Glutamatergic neuron (in vitro differentiated cells): ENCODE results near the gene PLAAT5. TPM values are rescaled to one million over a fixed set of nuclear protein-coding genes. Genes with fewer than 3 reads are reported as not detected.
"Not testable (repeated sequence)": the region's sequence is repeated elsewhere in the genome, so short reads cannot be mapped to it uniquely, and the experiment has no call there.

Experiments used
- DNase-seq: peaks from one replicate; pipeline ENCODE4 v3.0.0; 2022
- H3K27ac Mint-ChIP-seq: one replicate; pipeline ENCODE4 v1.8.0; 2020; ENCODE audit warnings: mild to moderate bottlenecking, mixed read lengths, inconsistent platforms; ENCODE audit not compliant: unreplicated experiment
- H3K27me3 Mint-ChIP-seq: one replicate; pipeline ENCODE4 v1.8.0; 2020; ENCODE audit warnings: mild to moderate bottlenecking, moderate library complexity, mixed read lengths, inconsistent platforms; ENCODE audit not compliant: unreplicated experiment
- H3K36me3 Mint-ChIP-seq: one replicate; pipeline ENCODE4 v1.8.0; 2020; ENCODE audit warnings: mild to moderate bottlenecking, mixed read lengths, inconsistent platforms; ENCODE audit not compliant: unreplicated experiment
- H3K4me1 Mint-ChIP-seq: one replicate; pipeline ENCODE4 v1.8.0; 2020; ENCODE audit warnings: mild to moderate bottlenecking, low read depth, mixed read lengths, inconsistent platforms; ENCODE audit not compliant: unreplicated experiment
- H3K4me3 Mint-ChIP-seq: one replicate; pipeline ENCODE4 v1.8.0; 2020; ENCODE audit warnings: mild to moderate bottlenecking, mixed read lengths, inconsistent platforms; ENCODE audit not compliant: unreplicated experiment
- H3K9me3 Mint-ChIP-seq: one replicate; pipeline ENCODE4 v1.8.0; 2020; ENCODE audit warnings: mild to moderate bottlenecking, moderate library complexity, mixed read lengths, inconsistent platforms; ENCODE audit not compliant: unreplicated experiment
- total RNA-seq: library from RNA; stranded (reverse); fragmentation: NEBNext Ultra II Directional; extraction: Animal tissue kit (Norgen Biotek cat#: 25700); gene quantifications from one replicate; pipeline ENCODE4 v1.2.1, GENCODE V29; 2021; ENCODE audit not compliant: unreplicated experiment
- TF ChIP-seq, protein P1 (sequence below): fragments of 200-600 bp; sonication (generic); IDR thresholded peaks from one replicate; pipeline ENCODE4 v1.5.0; 2021; ENCODE audit not compliant: partially characterized antibody, unreplicated experiment

The PLAAT5 gene
- total RNA-seq, 1 donor from 2014 or later: 11.2 TPM

DNA sequence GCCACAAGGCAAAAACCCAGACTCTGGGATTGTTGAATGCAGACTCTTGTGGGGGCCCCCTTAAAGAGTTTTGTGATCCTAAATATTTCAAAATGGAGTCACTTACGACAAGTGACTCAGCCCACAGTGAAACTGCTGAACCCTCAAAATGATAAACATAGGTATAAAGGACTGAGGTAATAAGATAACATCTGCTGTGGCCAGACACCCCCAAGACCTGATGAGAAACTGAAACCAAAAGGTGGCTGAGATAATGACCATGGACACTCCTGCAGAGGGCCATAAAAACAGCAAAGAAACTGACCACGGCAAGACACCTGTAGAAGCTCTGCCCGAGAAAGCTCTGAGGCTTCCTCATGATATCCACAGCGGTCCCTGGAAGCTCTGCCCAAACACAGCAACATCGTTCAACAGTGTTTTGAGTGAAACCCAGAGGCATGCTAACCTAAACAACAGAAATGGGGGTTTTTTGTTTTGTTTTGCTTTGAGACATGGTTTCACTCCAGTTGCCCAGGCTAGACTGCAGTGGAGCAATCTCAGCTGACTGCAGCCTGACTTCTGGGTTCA is 44.0 kb upstream of the PLAAT5 start:
- Mint-ChIP-seq H3K4me1 (peaks cover 32% of the 10 kb centered on the region), H3K27ac (no peak overlapping the region), H3K36me3 (no peaks in the 10 kb centered on the region), H3K9me3 (peaks cover 1% of the 10 kb centered on the region), H3K27me3 (peaks cover 6% of the 10 kb centered on the region), H3K4me3 (no peak overlapping the region)
- TF ChIP-seq, protein P1, sequence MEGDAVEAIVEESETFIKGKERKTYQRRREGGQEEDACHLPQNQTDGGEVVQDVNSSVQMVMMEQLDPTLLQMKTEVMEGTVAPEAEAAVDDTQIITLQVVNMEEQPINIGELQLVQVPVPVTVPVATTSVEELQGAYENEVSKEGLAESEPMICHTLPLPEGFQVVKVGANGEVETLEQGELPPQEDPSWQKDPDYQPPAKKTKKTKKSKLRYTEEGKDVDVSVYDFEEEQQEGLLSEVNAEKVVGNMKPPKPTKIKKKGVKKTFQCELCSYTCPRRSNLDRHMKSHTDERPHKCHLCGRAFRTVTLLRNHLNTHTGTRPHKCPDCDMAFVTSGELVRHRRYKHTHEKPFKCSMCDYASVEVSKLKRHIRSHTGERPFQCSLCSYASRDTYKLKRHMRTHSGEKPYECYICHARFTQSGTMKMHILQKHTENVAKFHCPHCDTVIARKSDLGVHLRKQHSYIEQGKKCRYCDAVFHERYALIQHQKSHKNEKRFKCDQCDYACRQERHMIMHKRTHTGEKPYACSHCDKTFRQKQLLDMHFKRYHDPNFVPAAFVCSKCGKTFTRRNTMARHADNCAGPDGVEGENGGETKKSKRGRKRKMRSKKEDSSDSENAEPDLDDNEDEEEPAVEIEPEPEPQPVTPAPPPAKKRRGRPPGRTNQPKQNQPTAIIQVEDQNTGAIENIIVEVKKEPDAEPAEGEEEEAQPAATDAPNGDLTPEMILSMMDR: no peak
- no peak for DNase-seq

DNA sequence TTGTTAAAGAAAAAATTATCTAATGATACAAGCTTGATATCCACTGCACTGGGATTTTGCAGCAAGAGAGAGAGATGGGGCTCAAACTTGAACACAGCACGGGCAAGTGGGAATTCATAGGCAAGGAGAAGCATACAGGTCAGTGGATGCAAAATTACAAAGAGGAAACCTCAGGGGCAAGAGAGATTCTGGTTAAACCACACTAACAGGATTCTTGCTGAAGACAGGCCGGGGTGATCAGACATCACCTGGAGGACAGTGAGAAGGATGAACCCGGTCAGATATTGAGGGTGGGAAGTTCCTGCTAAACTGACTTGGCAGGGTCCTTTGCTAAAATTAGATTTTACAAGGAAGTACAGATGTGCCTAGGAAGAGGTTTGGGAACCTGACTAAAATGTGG is 43.1 kb upstream of the PLAAT5 start:
- TF ChIP-seq, protein P1: no peak
- DNase-seq: no peak
- Mint-ChIP-seq H3K9me3 (peaks cover 1% of the 10 kb centered on the region), H3K36me3 (no peaks in the 10 kb centered on the region), H3K27me3 (peaks cover 5% of the 10 kb centered on the region), H3K27ac (no peak overlapping the region), H3K4me1 (peaks cover 41% of the 10 kb centered on the region), H3K4me3 (no peak overlapping the region)

DNA sequence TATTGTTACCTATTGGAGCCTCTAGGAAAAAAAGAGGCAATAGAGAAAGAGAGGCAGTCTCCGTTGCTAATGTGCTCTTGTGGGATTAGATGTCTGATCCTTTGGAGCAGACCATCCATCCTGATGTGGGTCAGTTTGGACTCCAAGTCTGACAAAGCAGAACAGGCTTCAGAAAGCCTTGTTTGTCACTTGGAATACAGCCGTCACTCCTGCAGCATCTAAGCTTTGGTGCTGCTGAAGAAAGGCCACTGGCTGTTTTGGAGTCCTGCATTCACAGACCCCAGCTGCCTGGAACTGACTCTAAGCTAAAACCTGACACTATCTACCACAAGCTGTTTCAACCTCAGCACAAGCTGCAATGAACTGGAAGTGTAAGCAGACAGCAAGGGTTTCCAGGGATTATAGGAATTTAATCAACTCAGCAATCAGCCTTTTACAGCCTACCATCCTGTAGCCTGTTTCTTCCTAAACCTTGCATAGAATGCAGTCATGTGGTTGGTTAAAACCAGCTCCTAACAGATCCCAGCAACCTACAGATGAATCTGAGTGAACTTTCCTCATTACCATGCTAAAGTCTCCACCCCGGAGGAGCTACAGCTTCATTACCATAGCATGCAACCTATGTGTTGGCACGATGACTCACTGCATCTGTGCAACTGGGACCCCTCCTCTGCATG is 42.0 kb upstream of the PLAAT5 start:
- H3K4me1 Mint-ChIP-seq: peaks cover 41% of the 10 kb centered on the region
- H3K27ac Mint-ChIP-seq: no peak overlapping the region
- TF ChIP-seq, protein P1: no peak
- peaks cover 1% of the 10 kb centered on the region for H3K9me3 Mint-ChIP-seq
- no peaks in the 10 kb centered on the region for H3K36me3 Mint-ChIP-seq
- no peak overlapping the region for H3K4me3 Mint-ChIP-seq
- H3K27me3 Mint-ChIP-seq: peaks cover 1% of the 10 kb centered on the region
- DNase-seq: no peak

DNA sequence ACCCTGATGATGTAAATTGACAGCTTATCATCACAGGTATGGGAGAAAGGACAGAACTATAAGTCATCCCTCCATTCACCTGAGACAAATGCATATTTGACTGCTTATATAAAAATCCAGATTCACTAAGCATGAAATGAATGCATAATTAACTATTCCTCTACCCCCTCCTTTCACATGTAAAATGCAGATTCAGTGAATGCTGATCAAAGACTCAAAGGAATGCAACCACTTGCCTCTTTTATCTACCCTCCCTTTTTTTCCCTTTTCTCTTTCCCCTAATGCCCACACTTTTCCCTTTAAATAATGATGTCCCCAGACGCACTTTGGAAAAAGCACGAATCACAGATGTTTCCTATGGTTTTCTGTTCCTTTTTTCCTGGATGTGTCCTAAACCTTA is 41.1 kb upstream of the PLAAT5 start:
- Mint-ChIP-seq H3K9me3 (peaks cover 1% of the 10 kb centered on the region), H3K4me3 (no peak overlapping the region), H3K36me3 (no peaks in the 10 kb centered on the region), H3K4me1 (peaks cover 44% of the 10 kb centered on the region), H3K27me3 (peaks cover 1% of the 10 kb centered on the region), H3K27ac (no peak overlapping the region)
- DNase-seq: no peak
- TF ChIP-seq, protein P1: no peak

DNA sequence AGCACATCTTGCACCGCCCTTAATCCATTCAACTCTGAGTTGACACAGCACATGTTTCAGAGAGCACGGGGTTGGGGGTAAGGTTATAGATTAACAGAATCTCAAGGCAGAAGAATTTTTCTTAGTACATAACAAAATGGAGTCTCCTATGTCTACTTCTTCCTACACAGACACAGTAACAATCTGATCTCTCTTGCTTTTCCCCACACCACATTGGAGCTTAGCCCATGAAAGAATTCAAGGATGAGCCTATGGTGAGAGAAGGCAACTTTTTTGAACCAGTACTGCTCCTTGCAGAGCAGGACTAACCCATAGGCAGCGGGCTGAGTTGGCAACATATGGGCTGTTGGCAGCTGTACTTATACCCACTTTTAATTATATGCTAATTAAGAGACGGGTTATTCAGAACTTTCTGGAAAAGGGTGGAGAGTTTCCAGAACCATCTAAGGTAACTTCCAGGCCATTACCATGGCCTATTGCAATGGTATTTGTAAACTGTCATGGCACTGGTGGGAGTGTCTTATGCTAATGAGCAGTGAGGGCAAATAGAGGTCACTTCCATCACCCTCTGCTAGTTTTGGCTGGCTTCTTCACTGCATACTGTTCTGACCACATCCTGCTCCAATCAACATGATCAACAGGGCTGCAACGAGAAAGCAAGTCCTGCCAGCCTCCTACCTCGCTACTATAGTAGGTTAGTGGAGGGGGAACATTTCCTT is 40.3 kb upstream of the PLAAT5 start:
- H3K9me3 Mint-ChIP-seq, H3K27me3 Mint-ChIP-seq, H3K36me3 Mint-ChIP-seq, H3K4me3 Mint-ChIP-seq, DNase-seq: not testable (repeated sequence)
- Mint-ChIP-seq H3K27ac (peak overlapping the region; percentile 28), H3K4me1 (peaks cover 43% of the 10 kb centered on the region)
